Left colon (tissue), 2 donors: Measurements from ENCODE around the gene RYR3. TPM values are rescaled to one million over a fixed set of nuclear protein-coding genes. Genes with fewer than 3 reads are reported as not detected.

Experiments used
- ATAC-seq: fragments of 200-7000 bp; cut with Tn5 transposase; one replicate; pipeline ENCODE4 v1.9.1; 2020; ENCODE audit warnings: mild to moderate bottlenecking, moderate library complexity
- DNase-seq, 2 donors: peaks; one replicate each; pipeline ENCODE4 v3.0.0-alpha.2; 2020
- intact Hi-C, 2 donors: fragments of 100-400 bp; cut with DNase I in 1 of 2; cut with micrococcal nuclease in 1 of 2; formaldehyde crosslinking; loops; one replicate each; pipeline versions ENCODE4 v1.11.2 to v1.14.0; 2022; cut with DNase I, micrococcal nuclease
- total RNA-seq, 2 donors: library from RNA; stranded (reverse); fragmentation: NEBNext Ultra II Directional; extraction: Animal tissue kit (Norgen Biotek cat#: 25700); gene quantifications; one replicate each; pipeline ENCODE4 v1.2.1, GENCODE V29; 2021
- donor health status: DM: no; HTN: no; CAD: no.
- donor health status: DM: yes; HTN: yes; CAD: no.

RYR3 gene
- total RNA-seq, 2 donors from 2014 or later = 0.27 to 2.2 TPM

DNA sequence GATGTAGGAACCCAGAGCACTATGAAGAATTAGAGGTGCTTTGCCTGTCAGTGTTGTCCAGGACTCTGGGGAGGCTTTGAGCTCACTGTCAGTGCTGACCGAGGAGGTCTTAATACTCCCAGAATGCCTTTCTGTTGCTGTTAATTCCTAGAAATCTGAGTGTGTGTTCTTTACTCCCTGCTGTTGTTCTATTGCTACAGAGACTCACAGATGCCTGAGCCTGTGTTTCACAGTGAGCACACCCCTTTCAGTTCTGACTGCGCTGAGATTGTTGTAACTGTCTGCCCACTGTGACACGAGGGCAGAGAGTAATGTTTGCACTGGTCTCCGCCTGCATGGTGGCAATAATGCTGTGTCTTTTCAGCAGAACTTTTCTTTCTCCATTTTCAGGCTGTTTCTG is 162.9 kb downstream of the RYR3 start:
- intact Hi-C loops = no loop called here
- DNase-seq = no peak
- ATAC-seq = no peak

DNA sequence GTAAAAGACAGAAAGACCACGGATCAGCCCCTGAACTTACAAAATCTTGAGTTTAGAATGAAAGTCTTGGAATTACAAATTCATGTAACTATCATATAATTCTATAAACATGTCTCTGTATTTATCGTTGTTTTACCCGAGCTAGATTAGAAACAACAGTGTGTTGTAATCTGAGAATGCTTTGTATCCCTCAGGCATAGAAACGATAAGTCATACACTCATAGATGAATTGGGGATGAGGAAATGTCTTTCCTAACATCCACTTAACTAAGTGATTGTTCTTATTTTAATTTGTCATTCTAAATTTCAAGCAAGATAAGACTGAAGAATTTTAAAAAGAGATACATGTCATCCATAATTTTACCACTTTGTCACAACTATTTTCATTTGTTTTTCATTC is 165.3 kb downstream of the RYR3 start:
- DNase-seq = no peak
- ATAC-seq = no peak
- intact Hi-C loops = no loop called here

DNA sequence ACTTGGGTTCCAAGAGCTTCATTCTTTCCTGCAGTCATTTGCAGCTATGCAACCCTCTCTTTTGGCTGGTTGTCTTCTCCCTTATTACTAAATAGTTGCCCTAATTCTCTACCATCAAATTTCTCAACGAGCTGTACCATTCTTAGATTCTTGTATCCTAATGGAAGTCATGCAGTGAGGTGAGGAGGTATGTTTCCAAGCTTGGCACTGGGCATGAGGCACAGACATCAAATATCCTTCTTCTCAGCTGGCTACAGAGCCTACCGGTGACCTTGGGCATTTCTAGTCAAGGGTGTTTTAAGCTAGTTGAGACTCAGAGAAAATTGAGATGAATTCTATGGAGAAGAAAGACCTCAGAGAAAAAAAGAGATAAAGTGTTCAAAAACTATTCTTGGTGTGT is 166.1 kb downstream of the RYR3 start:
- no peak for ATAC-seq
- DNase-seq = no peak
- intact Hi-C loops = no loop called here

DNA sequence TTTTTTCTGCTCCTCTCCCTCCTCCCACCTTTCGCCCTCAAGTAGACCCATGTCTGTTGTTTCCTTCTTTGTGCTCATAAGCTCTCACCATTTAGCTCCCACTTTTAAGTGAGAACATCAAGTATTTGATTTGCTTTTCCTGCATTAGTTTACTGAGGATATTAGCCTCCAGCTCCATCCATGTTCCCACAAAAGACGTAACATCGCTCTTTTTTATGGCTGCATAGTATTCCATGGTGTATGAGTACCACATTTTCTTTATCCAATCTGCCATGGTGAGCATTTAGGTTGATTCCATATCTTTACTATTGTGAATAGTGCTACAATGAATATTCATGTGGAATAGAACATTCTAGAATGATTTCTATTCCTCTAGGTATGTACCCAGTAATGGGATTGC is 178.6 kb downstream of the RYR3 start:
- ATAC-seq (no peak), DNase-seq (no peak)
- intact Hi-C loops = no loop called here

GRCh38 chr15:33490703-33491102 is 179.9 kb downstream of the RYR3 start:
- ATAC-seq (no peak), DNase-seq (no peak)
- intact Hi-C loops = no loop called here

DNA sequence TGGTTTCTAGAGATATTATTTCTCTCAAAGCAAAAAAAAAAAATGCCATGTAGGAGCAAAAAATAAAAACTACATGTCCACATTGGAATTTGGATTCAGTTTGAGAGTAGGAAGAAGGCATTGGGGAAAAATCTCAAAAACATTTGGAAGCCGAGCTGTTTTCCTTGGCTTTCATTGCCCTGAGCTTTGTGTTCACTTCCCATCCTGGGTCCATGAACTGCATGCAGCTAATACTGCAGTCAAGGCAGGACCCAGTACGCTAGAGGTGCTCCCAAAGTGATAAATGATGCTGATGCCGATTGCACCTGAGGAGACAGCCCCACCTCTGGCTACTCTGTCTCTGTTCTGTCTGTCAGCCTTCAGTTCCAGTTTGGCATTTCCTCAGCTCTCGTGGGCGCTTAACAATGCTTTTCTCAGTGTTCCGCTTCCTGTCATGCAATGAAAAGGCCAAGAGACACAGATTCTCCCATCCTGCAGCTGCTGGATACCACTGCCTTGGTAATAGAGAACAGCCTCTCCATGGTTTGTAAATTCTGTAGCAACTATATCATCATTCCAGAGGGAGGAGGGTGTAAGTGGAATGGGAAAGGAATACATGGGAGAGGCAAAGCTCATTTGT is 181.8 kb downstream of the RYR3 start:
- DNase-seq (no peak), ATAC-seq (no peak)
- intact Hi-C loops = no loop called here

- no peak for DNase-seq
- no peak for ATAC-seq
- intact Hi-C loops = no loop called here
Observed at GRCh38 chr15:33494306-33494705, 183.5 kb downstream of the RYR3 start.

DNA sequence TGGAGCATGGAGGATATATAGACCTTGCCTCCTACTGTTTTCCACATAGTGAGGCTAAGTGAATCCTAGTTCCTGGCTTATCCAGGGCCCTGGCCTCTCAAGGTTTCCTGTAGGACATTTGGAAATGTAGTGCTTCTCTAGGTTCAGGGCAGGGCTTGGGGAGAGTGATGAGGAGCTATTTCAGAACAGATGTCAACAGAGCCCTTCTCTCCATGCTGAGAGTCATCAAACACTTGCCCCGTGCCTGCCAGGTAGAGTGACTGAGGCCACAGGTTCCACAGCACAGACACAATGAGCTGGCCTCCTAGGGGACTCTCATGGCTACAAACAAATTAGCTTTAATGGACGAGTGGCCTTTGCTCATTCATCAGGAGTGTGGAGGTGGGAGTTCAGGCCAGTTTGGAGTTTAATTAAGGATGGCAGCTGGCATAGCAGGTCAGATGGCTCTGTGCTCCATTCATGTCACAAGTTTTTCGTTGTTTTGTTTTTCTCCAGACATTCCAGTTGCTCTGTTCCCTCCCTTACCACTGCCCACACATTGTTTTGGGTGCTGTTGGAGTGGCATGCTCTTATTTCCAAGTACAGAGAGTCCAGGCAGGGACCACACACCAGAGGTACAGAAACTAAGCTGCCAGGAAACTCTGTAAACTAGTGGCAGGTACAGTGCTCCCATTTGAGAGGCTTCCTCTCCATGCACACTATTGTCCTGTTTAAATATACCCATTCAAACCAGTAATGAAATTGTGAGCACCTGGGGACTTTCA is 189.8 kb downstream of the RYR3 start:
- no peak for ATAC-seq
- DNase-seq = no peak
- intact Hi-C loops = no loop called here

DNA sequence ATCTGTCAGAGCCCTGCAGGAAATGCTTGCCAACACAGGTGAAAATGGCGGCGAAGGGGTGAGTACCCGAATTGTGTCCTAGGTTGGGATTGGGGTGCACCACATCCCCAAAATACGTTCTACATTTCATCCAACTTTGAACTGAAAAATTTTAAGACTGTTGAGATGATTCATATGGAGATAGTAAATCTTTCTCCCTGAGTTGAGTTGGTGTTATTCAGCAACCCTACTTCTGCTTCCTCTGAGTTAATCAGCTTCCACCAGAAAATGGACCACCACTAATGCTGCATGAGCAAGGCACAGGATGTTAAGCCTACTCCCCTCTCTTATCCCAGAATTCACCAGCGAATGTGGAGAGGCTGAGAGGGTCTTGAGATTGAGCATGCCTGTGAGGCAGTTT is 192.9 kb downstream of the RYR3 start:
- no peak for ATAC-seq
- DNase-seq = no peak
- intact Hi-C loops = no loop called here

GRCh38 chr15:33506781-33507296 is 196.1 kb downstream of the RYR3 start:
- ATAC-seq = no peak
- intact Hi-C loops = no loop called here
- DNase-seq = no peak

GRCh38 chr15:33508703-33509102 is 197.9 kb downstream of the RYR3 start:
- ATAC-seq = no peak
- intact Hi-C loops = no loop called here
- DNase-seq = no peak

DNA sequence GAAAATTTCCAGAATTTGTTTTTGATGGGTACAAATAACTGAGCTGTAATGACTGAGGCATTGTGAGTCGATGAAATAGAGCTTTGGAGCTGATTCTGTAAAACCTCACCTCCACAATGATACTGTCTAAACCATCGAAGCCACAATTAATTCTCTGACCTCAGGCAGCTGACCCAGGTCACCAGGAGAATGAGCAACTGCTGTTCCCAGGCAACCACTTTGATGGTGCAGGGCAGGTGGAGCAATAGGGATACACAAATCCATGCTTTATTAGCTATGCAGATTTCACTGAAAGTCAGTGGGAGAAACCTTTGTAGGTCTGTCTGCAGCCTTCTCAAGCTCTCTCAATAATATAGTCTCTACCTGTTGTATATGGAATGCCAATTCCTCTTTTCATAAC is 204.4 kb downstream of the RYR3 start:
- ATAC-seq = no peak
- intact Hi-C loops = no loop called here

GRCh38 chr15:33516563-33516962 is 205.8 kb downstream of the RYR3 start:
- no peak for ATAC-seq
- intact Hi-C loops = no loop called here
- DNase-seq = no peak

More for the DNA sequence above, 204.4 kb downstream of the RYR3 start:
- no peak for DNase-seq

GRCh38 chr15:33517944-33518343 is 207.2 kb downstream of the RYR3 start:
- ATAC-seq (no peak), DNase-seq (no peak)
- intact Hi-C loops = no loop called here

- DNase-seq = no peak
- intact Hi-C loops = no loop called here
Observed at GRCh38 chr15:33518421-33518820, 207.7 kb downstream of the RYR3 start.

GRCh38 chr15:33524274-33524673 is 213.5 kb downstream of the RYR3 start:
- DNase-seq (no peak), ATAC-seq (no peak)
- intact Hi-C loops = no loop called here

More at GRCh38 chr15:33518421-33518820, 207.7 kb downstream of the RYR3 start:
- no peak for ATAC-seq

DNA sequence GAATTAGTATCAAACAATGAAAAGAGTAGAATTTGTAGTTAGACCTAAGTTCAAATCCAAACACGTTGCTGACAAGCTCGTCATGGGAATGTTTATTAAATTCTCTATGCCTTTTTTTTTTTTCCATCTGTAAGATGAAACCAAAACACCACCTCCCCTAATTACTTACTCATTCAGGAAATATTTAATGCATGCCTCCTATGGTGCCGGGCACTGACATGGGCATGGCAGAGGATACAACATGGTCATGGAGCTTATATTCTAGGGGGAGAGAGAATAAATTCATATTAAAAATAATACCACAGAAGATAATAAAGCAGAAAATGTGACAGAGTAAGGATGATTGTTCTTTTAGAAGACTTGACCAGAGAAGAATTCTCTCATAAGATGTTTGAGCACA is 215.8 kb downstream of the RYR3 start:
- DNase-seq (no peak), ATAC-seq (no peak)
- intact Hi-C loops = no loop called here

- DNase-seq = no peak
Observed at GRCh38 chr15:33533197-33533596, 222.4 kb downstream of the RYR3 start.

GRCh38 chr15:33534642-33535041 is 223.9 kb downstream of the RYR3 start:
- intact Hi-C loops = no loop called here
- no peak for ATAC-seq
- DNase-seq = no peak

More at GRCh38 chr15:33533197-33533596, 222.4 kb downstream of the RYR3 start:
- no peak for ATAC-seq
- intact Hi-C loops = no loop called here

- intact Hi-C loops = no loop called here
- ATAC-seq = no peak
- no peak for DNase-seq
Observed at GRCh38 chr15:33535135-33535534, 224.4 kb downstream of the RYR3 start.
